C4-2B (cell line): ENCODE measurements around the gene TFDP2.

ENCODE experiments used
- CTCF ChIP-seq: fragments of 450-650 bp; conservative IDR thresholded peaks from 2 replicates; pipeline ENCODE4 v1.5.1; 2017; ENCODE audit warnings: mild to moderate bottlenecking
- ZFX ChIP-seq: fragments of 450-650 bp; IDR thresholded peaks from 2 replicates; pipeline ENCODE4 v1.6.1; 2017

DNA sequence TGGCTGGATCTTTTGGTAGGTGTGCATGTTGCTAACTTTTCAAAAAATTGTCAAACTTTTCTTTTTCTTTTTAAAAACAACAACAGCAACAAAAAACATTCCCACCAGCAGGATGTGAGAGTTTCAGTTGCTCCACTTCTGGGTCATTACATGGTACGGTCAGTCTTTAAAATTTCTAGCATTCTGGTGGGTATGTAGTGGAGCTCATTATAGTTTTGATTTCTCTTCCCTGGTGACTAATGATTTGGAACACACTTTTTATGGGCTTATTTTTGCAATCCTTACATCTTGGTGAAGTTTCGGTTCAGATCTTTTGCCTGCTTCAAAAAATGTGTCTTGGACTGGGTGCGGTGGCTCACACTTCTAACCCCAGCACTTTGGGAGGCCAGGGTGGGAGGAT lies 253.6 kb downstream of the TFDP2 start:
- TF ChIP-seq CTCF (no peak), ZFX (no peak)
